Measurements from ENCODE around the gene ADAMTS16. TPM values are rescaled to one million over a fixed set of nuclear protein-coding genes. Genes with fewer than 3 reads are reported as not detected.
A peak's percentile ranks its signal among the peaks of the same experiment; 100 is the strongest.

ADAMTS16 gene
- total and polyA plus RNA-seq, 2 experiments from 2014 or later, result 2.8 to 15.4 TPM

- H3K27ac Mint-ChIP-seq, result no peak overlapping the region
- H3K4me3 Mint-ChIP-seq, result no peak overlapping the region
- no peak for DNase-seq (ENCODE audit: low spot score)
Observed at GRCh38 chr5:5270161-5270560, 130.0 kb downstream of the ADAMTS16 start.

GRCh38 chr5:5270958-5271785 lies 131.0 kb downstream of the ADAMTS16 start:
- Mint-ChIP-seq H3K36me3 (ENCODE audit: low read depth) (peaks cover 36% of the 10 kb centered on the region), H3K27ac (peak overlapping the region; percentile 61), H3K4me3 (no peak overlapping the region), H3K27me3 (ENCODE audit: insufficient read depth, low read depth, poor library complexity) (peaks cover 5% of the 10 kb centered on the region), H3K4me1 (peaks cover 14% of the 10 kb centered on the region), H3K9me3 (no peaks in the 10 kb centered on the region; the same call in 2 of the 3 replicates)
- no peak overlapping the region for H3K4me2 ChIP-seq
- no peaks in the 10 kb centered on the region for H3K27me3 ChIP-seq (ENCODE audit: insufficient read depth)
- H3K79me2 ChIP-seq (replicated peaks; ENCODE audit: insufficient read depth), result no peaks in the 10 kb centered on the region
- H3K36me3 ChIP-seq (ENCODE audit: insufficient read depth), result no peaks in the 10 kb centered on the region
- H3K9me2 ChIP-seq (ENCODE audit: insufficient read depth), result peaks cover 4% of the 10 kb centered on the region; the same call in 1 of the 2 replicates
- DNase-seq (ENCODE audit: low spot score), result peak; percentile 64
- peak; percentile 96 for ATAC-seq
- no peak overlapping the region for H3K27ac ChIP-seq (ENCODE audit: low read depth)
- TF ChIP-seq JUNB (IDR thresholded peaks at IDR 0.05; ENCODE audit: unreplicated experiment), result no peak
- no peak for TF ChIP-seq ZNF331 (CRISPR knock-in tag; IDR thresholded peaks at IDR 0.05; ENCODE audit: low read depth)
- no peak for TF ChIP-seq CREB1 (CRISPR knock-in tag; IDR thresholded peaks at IDR 0.05; ENCODE audit: low read depth)
- no peak for TF ChIP-seq ZNF462 (CRISPR knock-in tag; IDR thresholded peaks at IDR 0.05)
- TF ChIP-seq EZH2 (IDR thresholded peaks at IDR 0.05; ENCODE audit: low read depth, unreplicated experiment), result no peak
- no peak for TF ChIP-seq ETS1 (IDR thresholded peaks at IDR 0.05)
- no peak overlapping the region for H2AFZ ChIP-seq
- no peak overlapping the region for H3K4me3 ChIP-seq
- H3K4me1 ChIP-seq (ENCODE audit: insufficient read depth), result no peaks in the 10 kb centered on the region; the same call in 1 of the 2 replicates
- H4K20me1 ChIP-seq (replicated peaks; ENCODE audit: insufficient read depth), result no peaks in the 10 kb centered on the region
- no peaks in the 10 kb centered on the region for H3F3A ChIP-seq (replicated peaks; ENCODE audit: low read depth)

More at GRCh38 chr5:5270161-5270560, 130.0 kb downstream of the ADAMTS16 start:
- Histone ChIP-seq H3K4me3 (no peak overlapping the region), H2AFZ (no peak overlapping the region), H3K27me3 (ENCODE audit: insufficient read depth) (no peaks in the 10 kb centered on the region), H3K9me2 (ENCODE audit: insufficient read depth) (peaks cover 7% of the 10 kb centered on the region; the same call in 1 of the 2 replicates), H3F3A (replicated peaks; ENCODE audit: low read depth) (no peaks in the 10 kb centered on the region), H3K4me1 (ENCODE audit: insufficient read depth) (no peaks in the 10 kb centered on the region; the same call in 1 of the 2 replicates), H3K79me2 (replicated peaks; ENCODE audit: insufficient read depth) (no peaks in the 10 kb centered on the region), H4K20me1 (replicated peaks; ENCODE audit: insufficient read depth) (no peaks in the 10 kb centered on the region), H3K36me3 (ENCODE audit: insufficient read depth) (no peaks in the 10 kb centered on the region), H3K4me2 (no peak overlapping the region), H3K27ac (ENCODE audit: low read depth) (no peak overlapping the region)
- Mint-ChIP-seq H3K27me3 (ENCODE audit: insufficient read depth, low read depth, poor library complexity) (peaks cover 5% of the 10 kb centered on the region), H3K9me3 (no peaks in the 10 kb centered on the region; the same call in 2 of the 3 replicates), H3K36me3 (ENCODE audit: low read depth) (peaks cover 36% of the 10 kb centered on the region), H3K4me1 (peaks cover 19% of the 10 kb centered on the region)
- no peak for TF ChIP-seq NANOG (IDR thresholded peaks at IDR 0.05; ENCODE audit: borderline replicate concordance)
- no peak for TF ChIP-seq ZNF331 (CRISPR knock-in tag; IDR thresholded peaks at IDR 0.05; ENCODE audit: low read depth)
- no peak for TF ChIP-seq ETS1 (IDR thresholded peaks at IDR 0.05)
- no peak for TF ChIP-seq STAT1 (IDR thresholded peaks at IDR 0.05; ENCODE audit: unreplicated experiment)
- TF ChIP-seq EZH2 (IDR thresholded peaks at IDR 0.05; ENCODE audit: low read depth, unreplicated experiment), result no peak
- TF ChIP-seq EZH2phosphoT487 (IDR thresholded peaks at IDR 0.05; ENCODE audit: unreplicated experiment), result no peak
- ATAC-seq, result no peak
